Smooth muscle cell (in vitro differentiated cells): ENCODE measurements around the gene GJB1. TPM values are rescaled to one million over a fixed set of nuclear protein-coding genes. Genes with fewer than 3 reads are reported as not detected.
"Not testable (repeated sequence)": the region's sequence is repeated elsewhere in the genome, so short reads cannot be mapped to it uniquely, and the experiment has no call there.

Experiments used
- DNase-seq: peaks from one replicate; lab custom pipeline; 2025; ENCODE audit not compliant: unreplicated experiment; lab: John Stamatoyannopoulos, UW
- H2AFZ ChIP-seq: fragments of 200-600 bp; sonication (generic); 2 replicates; pipeline ENCODE4 v1.6.0; 2016; ENCODE audit warnings: antibody characterized with exemption, low read depth, mild to moderate bottlenecking
- H3F3A ChIP-seq: fragments of 200-600 bp; sonication (generic); 2 replicates; pipeline ENCODE4 v1.6.0; 2017; ENCODE audit warnings: antibody characterized with exemption, low read depth
- H3K27ac ChIP-seq: fragments of 200-600 bp; sonication (generic); 2 replicates; pipeline ENCODE4 v1.5.1; 2016; ENCODE audit warnings: low read depth, mild to moderate bottlenecking
- H3K27me3 ChIP-seq: fragments of 200-600 bp; sonication (generic); 2 replicates; pipeline ENCODE4 v1.6.1; 2016; ENCODE audit warnings: low read depth, mild to moderate bottlenecking
- H3K36me3 ChIP-seq: fragments of 200-600 bp; sonication (generic); 2 replicates; pipeline ENCODE4 v1.5.1; 2016; ENCODE audit warnings: low read depth
- H3K4me1 ChIP-seq: fragments of 200-600 bp; sonication (generic); 2 replicates; pipeline ENCODE4 v1.5.1; 2016; ENCODE audit warnings: low read depth
- H3K4me2 ChIP-seq: fragments of 200-600 bp; sonication (generic); 2 replicates; pipeline ENCODE4 v1.6.0; 2016; ENCODE audit warnings: mild to moderate bottlenecking
- H3K4me3 ChIP-seq: fragments of 200-600 bp; sonication (generic); 2 replicates; pipeline ENCODE4 v1.5.1; 2016; ENCODE audit warnings: mild to moderate bottlenecking
- H3K79me2 ChIP-seq: fragments of 200-600 bp; sonication (generic); 2 replicates; pipeline ENCODE4 v1.6.0; 2016; ENCODE audit warnings: low read depth, mild to moderate bottlenecking
- H3K9ac ChIP-seq: fragments of 200-600 bp; sonication (generic); 2 replicates; pipeline ENCODE4 v1.6.0; 2016; ENCODE audit warnings: low read depth
- H3K9me3 ChIP-seq: fragments of 200-600 bp; sonication (generic); replicated peaks from 2 replicates; pipeline ENCODE4 v1.5.1; 2016; ENCODE audit warnings: low read depth
- H4K20me1 ChIP-seq: fragments of 200-600 bp; sonication (generic); 2 replicates; pipeline ENCODE4 v1.6.0; 2016; ENCODE audit warnings: low read depth
- CTCF ChIP-seq: fragments of 200-600 bp; sonication (generic); IDR thresholded peaks from 2 replicates; pipeline ENCODE4 v1.5.1; 2017; ENCODE audit warnings: borderline replicate concordance, mild to moderate bottlenecking, antibody characterized with exemption; ENCODE audit not compliant: insufficient read depth, poor library complexity, severe bottlenecking
- WGBS: methylation state at CpG from one replicate; pipeline ENCODE4 v1.1.7; 2016; ENCODE audit warnings: low lambda C conversion rate; 5-methylcytosine and 5-hydroxymethylcytosine counted together
- polyA plus RNA-seq: library from polyadenylated mRNA; unstranded; fragments of >200 nt; fragmentation: Nextera tagmentation; extraction: Ambion mirVana; gene quantifications from 2 replicates; pipeline ENCODE4 v1.2.1, GENCODE V29; 2016
- total RNA-seq: library from RNA; depleted of rRNA; stranded (reverse); fragments of >200 nt; gene quantifications from 2 replicates; pipeline ENCODE4 v1.2.3, GENCODE V29; 2014

GJB1 gene
- total and polyA plus RNA-seq, 2 experiments from 2014 or later, result not detected

- no peaks in the 10 kb centered on the region for H3K36me3 ChIP-seq
- no peaks in the 10 kb centered on the region for H3K79me2 ChIP-seq
- H3K9me3 ChIP-seq, result no peaks in the 10 kb centered on the region
- no peaks in the 10 kb centered on the region for H3K4me1 ChIP-seq
- H3K9ac ChIP-seq, result no peak overlapping the region
- H3K4me3 ChIP-seq, result no peak overlapping the region
- H3K27me3 ChIP-seq, result no peaks in the 10 kb centered on the region
- no peak overlapping the region for H3K27ac ChIP-seq
- H4K20me1 ChIP-seq, result no peaks in the 10 kb centered on the region
- H3F3A ChIP-seq, result no peaks in the 10 kb centered on the region
- no peak overlapping the region for H3K4me2 ChIP-seq
- no peak overlapping the region for H2AFZ ChIP-seq
- TF ChIP-seq CTCF, result no peak
- no peak for DNase-seq
- 56% methylated on average over 3 of the region's 3 CpGs for WGBS
Measured at GRCh38 chrX:71177327-71177726, 45.7 kb upstream of the GJB1 start.

DNA sequence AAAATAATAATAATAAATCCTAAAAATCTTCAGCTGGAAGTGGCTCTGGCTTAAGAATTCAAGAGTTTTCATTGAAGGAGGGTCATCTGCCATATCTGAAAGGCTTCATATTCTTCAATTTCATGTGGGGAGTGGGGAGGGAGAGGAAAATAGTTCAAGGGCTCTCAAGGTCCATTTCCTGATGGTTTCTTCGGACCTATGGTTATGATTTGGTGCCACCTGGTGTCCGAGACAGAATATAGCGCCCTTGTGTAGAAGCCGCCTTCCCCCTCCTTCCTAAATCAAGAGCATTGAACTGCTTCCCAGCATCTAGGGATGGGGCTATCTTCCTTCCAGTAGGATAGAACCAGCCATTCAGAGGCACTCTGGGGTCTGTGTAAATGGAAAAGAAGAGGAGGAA lies 44.1 kb upstream of the GJB1 start:
- DNase-seq, result no peak
- no peaks in the 10 kb centered on the region for H3K79me2 ChIP-seq
- H3F3A ChIP-seq, result no peaks in the 10 kb centered on the region
- no peaks in the 10 kb centered on the region for H3K36me3 ChIP-seq
- H3K9ac ChIP-seq, result no peak overlapping the region
- no peak overlapping the region for H3K27ac ChIP-seq
- H4K20me1 ChIP-seq, result no peaks in the 10 kb centered on the region
- H3K4me3 ChIP-seq, result no peak overlapping the region
- H3K27me3 ChIP-seq, result no peaks in the 10 kb centered on the region
- H3K9me3 ChIP-seq, result no peaks in the 10 kb centered on the region
- no peak overlapping the region for H3K4me2 ChIP-seq
- H3K4me1 ChIP-seq, result peaks cover 13% of the 10 kb centered on the region
- WGBS, result 27% methylated on average over 4 of the region's 4 CpGs
- TF ChIP-seq CTCF, result peak; percentile 58
- H2AFZ ChIP-seq, result no peak overlapping the region

- H3K4me3 ChIP-seq, H3K27ac ChIP-seq, H3F3A ChIP-seq, H3K27me3 ChIP-seq, DNase-seq, H3K9me3 ChIP-seq, H3K79me2 ChIP-seq, H2AFZ ChIP-seq, H3K9ac ChIP-seq, H4K20me1 ChIP-seq, H3K4me2 ChIP-seq, H3K36me3 ChIP-seq: not testable (repeated sequence)
- peaks cover 13% of the 10 kb centered on the region for H3K4me1 ChIP-seq
- WGBS, result 73% methylated on average over 9 of the region's 9 CpGs
Measured at GRCh38 chrX:71180579-71181265, 42.3 kb upstream of the GJB1 start.

GRCh38 chrX:71181558-71181909 lies 41.5 kb upstream of the GJB1 start:
- Histone ChIP-seq H3K36me3 (no peaks in the 10 kb centered on the region), H3K9me3 (no peaks in the 10 kb centered on the region), H3K9ac (no peak overlapping the region), H3K27ac (peak overlapping the region; percentile 35), H3K4me2 (peak overlapping the region; percentile 81), H2AFZ (peak overlapping the region; percentile 6), H3K79me2 (no peaks in the 10 kb centered on the region), H4K20me1 (no peaks in the 10 kb centered on the region), H3K4me3 (peak overlapping the region; percentile 46), H3F3A (no peaks in the 10 kb centered on the region), H3K4me1 (peaks cover 13% of the 10 kb centered on the region), H3K27me3 (no peaks in the 10 kb centered on the region)
- no peak for DNase-seq
- 44% methylated on average over 10 of the region's 10 CpGs for WGBS
- no peak for TF ChIP-seq CTCF
